ENCODE measurements around the gene CRLF2.

CRLF2 gene

DNA sequence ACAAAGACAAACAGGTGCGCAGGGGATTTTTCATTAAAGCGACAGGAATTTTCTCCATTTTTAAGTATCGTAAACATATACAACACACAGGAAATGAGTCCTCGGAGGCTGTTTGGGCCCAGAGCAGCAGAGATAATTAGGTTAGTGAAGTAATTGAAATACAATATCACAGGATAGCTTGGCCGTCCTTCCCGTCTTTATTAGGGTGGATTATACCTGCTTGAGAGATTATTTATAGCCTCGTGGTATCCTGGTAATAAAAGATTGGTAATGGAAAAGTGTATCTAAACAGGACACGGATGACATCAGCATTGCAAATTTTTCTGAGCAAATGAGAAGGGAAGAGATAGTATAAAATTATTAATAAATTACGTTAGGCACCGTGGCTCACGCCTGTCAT lies 68.2 kb downstream of the CRLF2 start:
- no peak for DNase-seq
- no peak overlapping the region for H3K27ac ChIP-seq
- no peaks in the 10 kb centered on the region for H3K36me3 ChIP-seq (replicated peaks)
- no peak overlapping the region for H3K4me3 ChIP-seq (ENCODE audit: low read depth, low read length)
- TF ChIP-seq, protein P1, sequence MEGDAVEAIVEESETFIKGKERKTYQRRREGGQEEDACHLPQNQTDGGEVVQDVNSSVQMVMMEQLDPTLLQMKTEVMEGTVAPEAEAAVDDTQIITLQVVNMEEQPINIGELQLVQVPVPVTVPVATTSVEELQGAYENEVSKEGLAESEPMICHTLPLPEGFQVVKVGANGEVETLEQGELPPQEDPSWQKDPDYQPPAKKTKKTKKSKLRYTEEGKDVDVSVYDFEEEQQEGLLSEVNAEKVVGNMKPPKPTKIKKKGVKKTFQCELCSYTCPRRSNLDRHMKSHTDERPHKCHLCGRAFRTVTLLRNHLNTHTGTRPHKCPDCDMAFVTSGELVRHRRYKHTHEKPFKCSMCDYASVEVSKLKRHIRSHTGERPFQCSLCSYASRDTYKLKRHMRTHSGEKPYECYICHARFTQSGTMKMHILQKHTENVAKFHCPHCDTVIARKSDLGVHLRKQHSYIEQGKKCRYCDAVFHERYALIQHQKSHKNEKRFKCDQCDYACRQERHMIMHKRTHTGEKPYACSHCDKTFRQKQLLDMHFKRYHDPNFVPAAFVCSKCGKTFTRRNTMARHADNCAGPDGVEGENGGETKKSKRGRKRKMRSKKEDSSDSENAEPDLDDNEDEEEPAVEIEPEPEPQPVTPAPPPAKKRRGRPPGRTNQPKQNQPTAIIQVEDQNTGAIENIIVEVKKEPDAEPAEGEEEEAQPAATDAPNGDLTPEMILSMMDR (IDR thresholded peaks at IDR 0.05; ENCODE audit: low read depth, low read length, missing control alignments), result no peak
- in situ Hi-C loops (cut with HindIII; ENCODE audit: low pct_ligation_motif_present, low sequenced_read_pairs), result no loop called here
- no peaks in the 10 kb centered on the region for H3K27me3 ChIP-seq (replicated peaks)
